Endothelial cell of umbilical vein (primary cell): Measurements from ENCODE around the gene ECEL1. TPM values are rescaled to one million over a fixed set of nuclear protein-coding genes. Genes with fewer than 3 reads are reported as not detected.
"Not testable (repeated sequence)": the region's sequence is repeated elsewhere in the genome, so short reads cannot be mapped to it uniquely, and the experiment has no call there.

ENCODE experiments used
- BruUV-seq: library from RNA; stranded (reverse); fragments of 400-500 nt; replicated peaks from 2 replicates; lab custom pipeline; 2021; lab: Mats Ljungman, UMichigan
- CTCF ChIA-PET: fragments of 300-600, 350-600 bp; sonication (Branson Sonifier 250); formaldehyde crosslinking; loops from one replicate; lab custom pipeline; 2021; ENCODE audit warnings: antibody characterized with exemption, inconsistent platforms; lab: Charles Lee
- POLR2A ChIA-PET: fragments of 300-600, 350-600 bp; sonication (Branson Sonifier 250); formaldehyde crosslinking; loops from one replicate; lab custom pipeline; 2021; ENCODE audit warnings: antibody characterized with exemption, inconsistent platforms; lab: Charles Lee
- DNase-seq: peaks from one replicate; pipeline ENCODE4 v3.0.0-alpha.2; 2011; ENCODE audit warnings: low read depth, low spot score
- FAIRE-seq: peaks from 2 replicates; lab custom pipeline; 2011; peaks lifted over from hg19 to GRCh38; lab: Jason Lieb, UNC
- H2AFZ ChIP-seq: 2 replicates; pipeline ENCODE4 v1.6.0; 2012; ENCODE audit warnings: low read depth, low read length, control low read depth, inconsistent platforms
- H3K27ac ChIP-seq: 2 replicates; pipeline ENCODE4 v1.5.1; 2011; ENCODE audit warnings: low read depth, mild to moderate bottlenecking, control low read depth, low read length, moderate library complexity; ENCODE audit not compliant: insufficient read depth
- H3K27me3 ChIP-seq, 2 experiments: 2 replicates each; pipeline versions ENCODE4 v1.6.0 to v1.6.1; 2011; ENCODE audit warnings: low read length in 2 of 2, mixed read lengths in 1 of 2; ENCODE audit not compliant: control insufficient read depth in 2 of 2, insufficient read depth in 2 of 2
- H3K36me3 ChIP-seq, 2 experiments: 2 replicates in 1 of 2; 3 replicates in 1 of 2; pipeline ENCODE4 v1.5.1; 2011; ENCODE audit warnings: low read length in 2 of 2, mild to moderate bottlenecking in 1 of 2, moderate library complexity in 1 of 2; ENCODE audit not compliant: control insufficient read depth in 2 of 2, insufficient read depth in 2 of 2; ENCODE audit errors: extremely low read depth in 1 of 2
- H3K4me1 ChIP-seq: 3 replicates; pipeline ENCODE4 v1.5.1; 2011; ENCODE audit warnings: mild to moderate bottlenecking, low read length; ENCODE audit not compliant: control insufficient read depth, insufficient read depth; ENCODE audit errors: extremely low read depth
- H3K4me2 ChIP-seq: 2 replicates; pipeline ENCODE4 v1.6.1; 2011; ENCODE audit warnings: low read length, control low read depth, mixed read lengths; ENCODE audit not compliant: insufficient read depth
- H3K4me3 ChIP-seq, 3 experiments: fragments of 200-600 bp in 1 of 3; sonication (generic), shearing (Covaris generic) in 1 of 3; replicated peaks in 1 of 3; 2 replicates each; pipeline ENCODE4 v1.5.1; 2011 to 2016; ENCODE audit warnings: control low read depth in 3 of 3, low read length in 3 of 3, mild to moderate bottlenecking in 2 of 3, inconsistent platforms in 1 of 3, low read depth in 1 of 3, moderate library complexity in 1 of 3; ENCODE audit not compliant: insufficient read depth in 1 of 3
- H3K79me2 ChIP-seq: 2 replicates; pipeline ENCODE4 v1.6.0; 2012; ENCODE audit warnings: low read length, inconsistent platforms; ENCODE audit not compliant: control insufficient read depth, insufficient read depth
- H3K9ac ChIP-seq: replicated peaks from 2 replicates; pipeline ENCODE3; 2011; ENCODE audit warnings: low read length, control low read depth; ENCODE audit not compliant: insufficient read depth; ENCODE audit errors: extremely low read depth
- H3K9me1 ChIP-seq: replicated peaks from 3 replicates; pipeline ENCODE4 v1.6.0; 2011; ENCODE audit warnings: mild to moderate bottlenecking, low read length; ENCODE audit not compliant: control insufficient read depth, insufficient read depth; ENCODE audit errors: extremely low read depth
- H3K9me3 ChIP-seq: replicated peaks from 2 replicates; pipeline ENCODE4 v1.5.1; 2012; ENCODE audit warnings: low read length, inconsistent platforms; ENCODE audit not compliant: control insufficient read depth, insufficient read depth
- H4K20me1 ChIP-seq: replicated peaks from 2 replicates; pipeline ENCODE3; 2011; ENCODE audit warnings: mild to moderate bottlenecking, low read length; ENCODE audit not compliant: control insufficient read depth, insufficient read depth; ENCODE audit errors: extremely low read depth
- EZH2 ChIP-seq: IDR thresholded peaks from 2 replicates; pipeline ENCODE4 v1.6.1; 2012; ENCODE audit warnings: borderline replicate concordance, low read depth, mild to moderate bottlenecking, moderate library complexity, low read length, inconsistent platforms; ENCODE audit not compliant: severe bottlenecking
- FOS ChIP-seq: IDR thresholded peaks from 2 replicates; pipeline ENCODE4 v1.6.1; 2011; ENCODE audit warnings: mild to moderate bottlenecking, low read length, moderate library complexity, borderline replicate concordance; ENCODE audit not compliant: insufficient read depth
- GATA2 ChIP-seq: IDR thresholded peaks from 2 replicates; pipeline ENCODE4 v1.7.0; 2011; ENCODE audit warnings: low read depth, mild to moderate bottlenecking, moderate library complexity, mixed read lengths, low read length; ENCODE audit not compliant: insufficient read length, insufficient read depth
- MYC ChIP-seq: IDR thresholded peaks from one replicate; pipeline ENCODE4 v1.6.1; 2011; ENCODE audit warnings: mild to moderate bottlenecking, low read depth, low read length
- POLR2AphosphoS5 ChIP-seq: IDR thresholded peaks from 2 replicates; pipeline ENCODE4 v1.6.1; 2012; ENCODE audit warnings: low read depth, mild to moderate bottlenecking, control low read depth, low read length, moderate library complexity; ENCODE audit not compliant: insufficient read depth
- dilution Hi-C: fragments of 300-500 bp; cut with MboI; formaldehyde crosslinking; loops from one replicate; pipeline ENCODE4 v1.15.0; 2019; ENCODE audit warnings: low sequenced_read_pairs; ENCODE audit not compliant: extremely low pct_ligation_motif_present
- intact Hi-C: fragments of 100-400 bp; cut with micrococcal nuclease; formaldehyde crosslinking; loops from one replicate; pipeline ENCODE4 v1.10.0; 2022
- polyA plus RNA-seq, 4 experiments: library from polyadenylated mRNA; depleted of rRNA in 3 of 4; stranded (reverse) in 3 of 4; unstranded in 1 of 4; fragments of >200 nt; gene quantifications; 2 replicates each; pipeline versions ENCODE4 v1.2.1 to v1.2.3, GENCODE V29; 2011 to 2012; ENCODE audit warnings: missing spikeins in 1 of 4
- total RNA-seq: library from RNA; stranded (reverse); gene quantifications from 2 replicates; pipeline ENCODE4 v1.2.3, GENCODE V29; 2021
- TF ChIP-seq, protein P1 (sequence below), 2 donors: IDR thresholded peaks; 1 replicate in 1 of 2; 2 replicates in 1 of 2; pipeline ENCODE4 v1.5.1; 2011; ENCODE audit warnings: low read length in 2 of 2, mild to moderate bottlenecking in 2 of 2, moderate library complexity in 2 of 2, control low read depth in 1 of 2, inconsistent platforms in 1 of 2, low read depth in 1 of 2; ENCODE audit not compliant: insufficient read depth in 1 of 2; ENCODE audit errors: extremely low read depth in 1 of 2
- TF ChIP-seq, protein P2 (sequence below): IDR thresholded peaks from 2 replicates; pipeline ENCODE4 v1.6.1; 2011; ENCODE audit not compliant: insufficient read depth, insufficient read length

The ECEL1 gene
- total and polyA plus RNA-seq, 2 donors (not counting 3 experiments of a cell fraction or from before 2014, with no cell fraction given) = not detected

GRCh38 chr2:232445149-232445885 lies 42.3 kb downstream of the ECEL1 start:
- H3K4me2 ChIP-seq, H3K4me3 ChIP-seq, dilution Hi-C loops: not testable (repeated sequence)

GRCh38 chr2:232444409-232445148 lies 43.1 kb downstream of the ECEL1 start:
- H3K4me1 ChIP-seq = no peaks in the 10 kb centered on the region
- no peak overlapping the region for H3K27ac ChIP-seq
- CTCF ChIA-PET = interaction anchor here (0.9 to 1.5 kb wide), 7 partner anchors 9 to 545 kb away, joined by 3 to 9 read pairs (median 5); partner anchors contain the start of gene PRSS56
- intact Hi-C loops = no loop called here
- TF ChIP-seq FOS (peak; percentile 21), EZH2 (no peak), MYC (peak; percentile 49), POLR2AphosphoS5 (no peak), GATA2 (no peak)
- TF ChIP-seq, protein P1, sequence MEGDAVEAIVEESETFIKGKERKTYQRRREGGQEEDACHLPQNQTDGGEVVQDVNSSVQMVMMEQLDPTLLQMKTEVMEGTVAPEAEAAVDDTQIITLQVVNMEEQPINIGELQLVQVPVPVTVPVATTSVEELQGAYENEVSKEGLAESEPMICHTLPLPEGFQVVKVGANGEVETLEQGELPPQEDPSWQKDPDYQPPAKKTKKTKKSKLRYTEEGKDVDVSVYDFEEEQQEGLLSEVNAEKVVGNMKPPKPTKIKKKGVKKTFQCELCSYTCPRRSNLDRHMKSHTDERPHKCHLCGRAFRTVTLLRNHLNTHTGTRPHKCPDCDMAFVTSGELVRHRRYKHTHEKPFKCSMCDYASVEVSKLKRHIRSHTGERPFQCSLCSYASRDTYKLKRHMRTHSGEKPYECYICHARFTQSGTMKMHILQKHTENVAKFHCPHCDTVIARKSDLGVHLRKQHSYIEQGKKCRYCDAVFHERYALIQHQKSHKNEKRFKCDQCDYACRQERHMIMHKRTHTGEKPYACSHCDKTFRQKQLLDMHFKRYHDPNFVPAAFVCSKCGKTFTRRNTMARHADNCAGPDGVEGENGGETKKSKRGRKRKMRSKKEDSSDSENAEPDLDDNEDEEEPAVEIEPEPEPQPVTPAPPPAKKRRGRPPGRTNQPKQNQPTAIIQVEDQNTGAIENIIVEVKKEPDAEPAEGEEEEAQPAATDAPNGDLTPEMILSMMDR (IDR thresholded peaks at IDR 0.05; ENCODE audit: extremely low read depth in 1 of 2, insufficient read depth in 1 of 2, low read depth in 1 of 2, low read length in 2 of 2) = peak; percentile 72 to 84
- TF ChIP-seq, protein P2, sequence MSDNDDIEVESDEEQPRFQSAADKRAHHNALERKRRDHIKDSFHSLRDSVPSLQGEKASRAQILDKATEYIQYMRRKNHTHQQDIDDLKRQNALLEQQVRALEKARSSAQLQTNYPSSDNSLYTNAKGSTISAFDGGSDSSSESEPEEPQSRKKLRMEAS = peak; percentile 7
- H3K9me1 ChIP-seq = no peaks in the 10 kb centered on the region
- H3K36me3 ChIP-seq = no peaks in the 10 kb centered on the region
- dilution Hi-C loops = no loop called here
- H4K20me1 ChIP-seq = no peaks in the 10 kb centered on the region
- H2AFZ ChIP-seq = no peak overlapping the region
- H3K4me2 ChIP-seq = no peak overlapping the region
- no peaks in the 10 kb centered on the region for H3K79me2 ChIP-seq
- no TSS peak for BruUV-seq
- no peaks in the 10 kb centered on the region for H3K27me3 ChIP-seq
- DNase-seq (peak; percentile 46), FAIRE-seq (no peak)
- no peak overlapping the region for H3K4me3 ChIP-seq
- no peak overlapping the region for H3K9ac ChIP-seq
- POLR2A ChIA-PET = no interaction called here
- no peaks in the 10 kb centered on the region for H3K9me3 ChIP-seq

More at GRCh38 chr2:232445149-232445885, 42.3 kb downstream of the ECEL1 start:
- intact Hi-C loops, H3K27me3 ChIP-seq, BruUV-seq, H4K20me1 ChIP-seq, FAIRE-seq, H3K9me1 ChIP-seq, POLR2A ChIA-PET, H3K36me3 ChIP-seq, H3K9ac ChIP-seq, H3K4me1 ChIP-seq, H3K9me3 ChIP-seq, H2AFZ ChIP-seq, H3K79me2 ChIP-seq, DNase-seq, H3K27ac ChIP-seq: not testable (repeated sequence)
- CTCF ChIA-PET = interaction anchor here (0.9 to 3.1 kb wide), 8 partner anchors 8 to 546 kb away, joined by 3 to 44 read pairs (median 5); partner anchors contain the start of gene PRSS56
